Epithelial cell of proximal tubule (primary cell): ENCODE results near the gene CEBPA. TPM values are rescaled to one million over a fixed set of nuclear protein-coding genes. Genes with fewer than 3 reads are reported as not detected.

ENCODE experiments used
- DNase-seq: peaks from one replicate; pipeline ENCODE4 v3.0.0-alpha.2; 2011; ENCODE audit warnings: low read depth
- H3K4me3 ChIP-seq: 2 replicates; pipeline ENCODE4 v1.5.1; 2011; ENCODE audit warnings: low read depth, mild to moderate bottlenecking, low read length
- CTCF ChIP-seq: conservative IDR thresholded peaks from 2 replicates; pipeline ENCODE4 v1.5.1; 2012; ENCODE audit warnings: low read depth, mild to moderate bottlenecking, low read length
- total RNA-seq: library from RNA; depleted of rRNA; stranded (reverse); fragments of >200 nt; gene quantifications from 2 replicates; pipeline ENCODE4 v1.2.3, GENCODE V29; 2015

Gene CEBPA
- total RNA-seq, 1 donor from 2014 or later, result 2.9 TPM

- DNase-seq, result no peak
- no peak overlapping the region for H3K4me3 ChIP-seq
- TF ChIP-seq CTCF, result no peak
Observed at GRCh38 chr19:33281296-33281926, 20.9 kb downstream of the CEBPA start.

GRCh38 chr19:33280351-33280921 is 21.9 kb downstream of the CEBPA start:
- DNase-seq, result no peak
- TF ChIP-seq CTCF, result no peak
- H3K4me3 ChIP-seq, result no peak overlapping the region

- no peak for TF ChIP-seq CTCF
- no peak for DNase-seq
- no peak overlapping the region for H3K4me3 ChIP-seq
Observed at GRCh38 chr19:33279430-33280350, 22.6 kb downstream of the CEBPA start.

GRCh38 chr19:33278403-33279269 is 23.7 kb downstream of the CEBPA start:
- DNase-seq, result no peak
- no peak overlapping the region for H3K4me3 ChIP-seq
- TF ChIP-seq CTCF, result no peak

- DNase-seq, result no peak
- TF ChIP-seq CTCF, result no peak
- H3K4me3 ChIP-seq, result no peak overlapping the region
Observed at GRCh38 chr19:33278023-33278402, 24.3 kb downstream of the CEBPA start.

GRCh38 chr19:33277434-33277833 is 24.9 kb downstream of the CEBPA start:
- no peak overlapping the region for H3K4me3 ChIP-seq
- no peak for DNase-seq
- no peak for TF ChIP-seq CTCF
